LHCN-M2 (cell line): Measurements from ENCODE around the gene ASIC3. TPM values are rescaled to one million over a fixed set of nuclear protein-coding genes. Genes with fewer than 3 reads are reported as not detected.
"Not testable (repeated sequence)": the region's sequence is repeated elsewhere in the genome, so short reads cannot be mapped to it uniquely, and the experiment has no call there.

ENCODE experiments used
- DNase-seq: peaks from one replicate; pipeline ENCODE4 v3.0.0-alpha.2; 2012; ENCODE audit warnings: low read depth
- total RNA-seq: library from RNA; depleted of rRNA; stranded (reverse); fragments of >200 nt; gene quantifications from 2 replicates; pipeline ENCODE4 v1.2.3, GENCODE V29; 2014

ASIC3 gene
- total RNA-seq, 1 experiment from 2014 or later: 2.2 TPM

DNA sequence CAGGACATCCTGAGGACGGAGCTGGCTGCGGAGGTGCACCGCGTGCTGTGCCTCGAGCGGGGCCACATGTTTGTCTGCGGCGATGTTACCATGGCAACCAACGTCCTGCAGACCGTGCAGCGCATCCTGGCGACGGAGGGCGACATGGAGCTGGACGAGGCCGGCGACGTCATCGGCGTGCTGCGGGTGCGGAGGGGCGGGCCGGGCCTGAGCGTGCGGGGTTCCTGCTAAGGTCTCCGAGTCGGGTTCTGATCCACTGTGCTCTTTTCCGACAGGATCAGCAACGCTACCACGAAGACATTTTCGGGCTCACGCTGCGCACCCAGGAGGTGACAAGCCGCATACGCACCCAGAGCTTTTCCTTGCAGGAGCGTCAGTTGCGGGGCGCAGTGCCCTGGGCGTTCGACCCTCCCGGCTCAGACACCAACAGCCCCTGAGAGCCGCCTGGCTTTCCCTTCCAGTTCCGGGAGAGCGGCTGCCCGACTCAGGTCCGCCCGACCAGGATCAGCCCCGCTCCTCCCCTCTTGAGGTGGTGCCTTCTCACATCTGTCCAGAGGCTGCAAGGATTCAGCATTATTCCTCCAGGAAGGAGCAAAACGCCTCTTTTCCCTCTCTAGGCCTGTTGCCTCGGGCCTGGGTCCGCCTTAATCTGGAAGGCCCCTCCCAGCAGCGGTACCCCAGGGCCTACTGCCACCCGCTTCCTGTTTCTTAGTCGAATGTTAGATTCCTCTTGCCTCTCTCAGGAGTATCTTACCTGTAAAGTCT, 34.4 kb upstream of the ASIC3 start:
- DNase-seq: peak; percentile 40

DNA sequence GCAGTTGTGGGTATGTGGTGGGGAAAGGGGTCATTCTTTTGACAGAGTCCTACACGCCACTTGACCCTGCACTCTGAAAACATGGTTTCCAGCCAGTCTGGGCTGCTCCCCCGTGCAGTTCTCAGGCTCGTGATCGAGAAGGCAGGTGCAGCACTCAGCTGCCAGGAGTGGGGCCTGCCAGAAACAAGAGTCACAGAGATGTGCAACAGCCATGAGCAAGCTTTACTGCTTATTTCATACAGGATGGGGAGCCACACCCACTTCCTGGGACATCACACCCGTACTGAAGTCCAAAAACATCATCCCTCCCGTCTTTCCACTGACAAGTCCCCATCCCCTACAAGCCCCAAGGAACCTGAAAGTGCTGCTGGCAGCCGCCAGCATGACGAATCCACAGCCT, 33.4 kb upstream of the ASIC3 start:
- DNase-seq: peak; percentile 44

DNA sequence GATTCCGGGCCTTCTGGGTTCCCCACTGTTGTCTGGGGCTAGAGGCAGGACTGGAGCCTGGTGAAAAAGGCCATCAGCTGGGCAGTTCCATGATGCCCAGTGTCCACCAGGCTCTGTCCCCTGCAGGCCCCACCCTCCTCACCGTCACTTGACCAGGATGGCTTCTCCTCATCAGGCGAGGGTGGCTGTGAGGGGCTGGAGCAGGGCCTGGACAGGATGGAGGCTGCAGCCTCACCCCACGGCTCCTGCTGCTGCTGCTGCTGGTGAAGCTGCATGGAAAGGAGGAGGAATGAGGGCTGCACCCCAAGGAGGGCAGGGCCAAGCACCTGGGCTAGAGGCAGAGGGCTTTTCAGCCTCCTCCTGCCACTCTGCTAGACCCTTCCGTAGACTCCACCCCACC, 32.4 kb upstream of the ASIC3 start:
- no peak for DNase-seq

DNA sequence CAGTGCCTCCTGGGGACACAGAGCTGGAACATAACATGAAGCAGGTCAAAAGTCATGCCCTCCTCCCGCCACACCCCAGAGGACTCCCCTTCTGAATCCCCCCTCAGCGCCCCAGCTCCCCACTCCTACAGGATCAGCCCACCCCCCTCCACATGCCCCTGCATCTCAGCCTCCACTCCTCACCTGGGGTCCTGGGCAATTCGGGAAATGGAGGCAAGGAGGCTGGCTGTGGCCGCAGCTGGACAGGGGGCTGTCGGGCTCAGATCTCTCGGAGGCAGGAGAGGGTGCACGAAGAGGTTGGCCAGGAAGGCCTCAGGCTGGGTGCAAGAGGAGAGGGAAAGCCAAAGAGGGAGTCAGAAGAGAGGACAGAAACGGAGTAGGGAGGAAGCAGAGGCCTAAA, 31.8 kb upstream of the ASIC3 start:
- no peak for DNase-seq

DNA sequence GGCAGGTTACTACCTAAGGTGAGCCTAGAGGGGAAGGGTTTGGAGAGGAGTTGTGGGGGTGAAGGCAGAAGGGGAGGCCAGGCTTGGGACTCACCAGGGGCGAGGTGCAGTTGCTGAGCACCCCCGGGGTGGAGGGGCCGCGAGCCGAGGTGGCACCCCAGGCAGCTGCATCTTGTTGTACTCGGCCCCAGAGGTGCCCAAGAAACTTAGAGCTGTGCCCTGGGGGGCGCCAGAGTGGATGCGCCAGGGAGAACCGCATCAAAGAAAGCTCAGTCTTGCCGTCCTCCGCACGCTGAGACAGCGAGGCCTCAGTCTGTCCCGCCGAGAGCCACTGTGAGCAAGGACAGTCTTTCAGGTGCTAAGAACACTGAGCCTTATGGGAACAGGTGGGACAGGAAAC, 31.4 kb upstream of the ASIC3 start:
- DNase-seq: no peak

DNA sequence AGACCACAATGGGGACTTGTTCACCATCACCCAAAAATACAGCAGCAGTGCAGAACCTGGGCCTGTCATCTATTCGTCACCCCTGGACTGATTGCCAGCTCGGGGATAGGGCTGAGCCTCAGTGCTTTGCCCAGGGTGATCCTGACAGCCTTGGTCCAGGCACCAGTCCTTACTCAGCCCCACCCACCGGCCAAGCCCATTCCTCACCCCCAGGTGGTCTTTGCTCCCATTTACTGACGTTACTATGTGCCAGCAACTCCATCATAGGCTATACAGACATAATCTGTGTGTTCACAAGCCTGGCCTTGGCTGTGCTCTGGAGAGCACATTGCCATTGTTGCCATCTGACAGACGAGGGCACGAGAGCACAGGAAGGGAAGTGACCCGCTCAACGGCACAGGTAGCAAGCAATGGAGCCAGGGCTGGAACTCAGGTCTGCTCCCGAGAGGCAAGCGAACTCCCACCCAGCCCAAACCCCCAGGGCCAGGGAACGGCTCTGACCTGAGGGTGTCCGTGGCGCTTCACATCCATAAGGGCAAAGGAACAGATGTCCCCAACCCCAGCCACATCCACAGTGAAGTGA, 30.9 kb upstream of the ASIC3 start:
- DNase-seq: no peak

DNA sequence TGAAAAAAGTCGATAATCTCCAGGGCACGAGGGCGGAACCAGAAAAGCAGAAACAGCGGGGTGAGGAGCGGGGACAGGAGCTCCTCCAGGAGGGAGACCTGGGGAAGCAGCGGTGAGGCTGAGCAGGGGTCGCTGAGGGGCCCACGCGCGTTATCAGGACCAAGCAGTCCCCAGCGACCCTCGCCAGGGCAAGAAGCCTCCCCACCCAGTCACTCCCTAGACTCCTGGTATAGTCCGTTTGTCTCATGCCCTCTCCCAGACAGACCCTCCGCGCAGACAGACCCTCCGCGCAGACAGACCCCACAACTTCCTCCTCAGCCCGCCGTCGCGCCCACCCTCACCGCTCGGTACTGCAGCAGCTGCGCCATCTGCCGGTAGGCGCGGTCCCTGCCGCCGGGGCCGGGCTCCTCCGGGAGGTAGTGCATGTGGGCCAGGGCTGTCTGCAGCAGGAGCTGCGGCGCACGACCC, 30.3 kb upstream of the ASIC3 start:
- DNase-seq: no peak

DNA sequence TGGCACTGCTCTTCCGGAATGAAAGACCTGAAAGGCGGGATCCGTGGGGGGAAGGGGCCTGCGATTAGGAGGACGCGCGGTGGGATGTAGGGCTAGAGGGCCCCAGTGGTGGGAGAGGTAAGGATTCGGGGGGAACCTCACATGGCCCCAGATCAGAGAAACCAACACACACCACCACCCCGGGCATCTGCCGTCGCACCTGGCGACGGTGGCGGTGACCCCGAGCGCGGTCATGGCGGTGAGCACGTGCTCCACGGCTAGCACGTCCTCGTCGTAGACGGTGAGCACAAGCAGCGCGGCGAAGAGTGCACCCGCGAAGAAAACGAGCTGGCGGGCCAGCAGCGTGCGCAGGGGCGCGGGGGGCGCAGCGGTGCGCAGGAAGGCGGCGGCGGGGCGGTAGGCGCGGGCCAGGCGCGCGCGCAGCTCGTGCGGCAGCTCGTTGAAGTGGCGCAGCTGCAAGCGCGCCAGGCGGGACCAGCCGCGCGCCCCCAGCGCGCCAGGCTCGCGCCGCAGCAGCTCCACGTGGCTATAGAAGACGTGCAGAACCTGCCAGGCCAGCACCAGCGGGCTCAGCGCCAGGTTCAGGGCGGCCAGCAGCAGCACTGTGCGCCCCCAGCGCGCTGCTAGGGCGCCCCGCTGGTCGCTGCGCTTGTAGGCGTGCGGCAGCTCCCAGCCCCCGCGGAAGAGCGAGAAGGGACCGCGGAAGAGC, 29.8 kb upstream of the ASIC3 start:
- no peak for DNase-seq

DNA sequence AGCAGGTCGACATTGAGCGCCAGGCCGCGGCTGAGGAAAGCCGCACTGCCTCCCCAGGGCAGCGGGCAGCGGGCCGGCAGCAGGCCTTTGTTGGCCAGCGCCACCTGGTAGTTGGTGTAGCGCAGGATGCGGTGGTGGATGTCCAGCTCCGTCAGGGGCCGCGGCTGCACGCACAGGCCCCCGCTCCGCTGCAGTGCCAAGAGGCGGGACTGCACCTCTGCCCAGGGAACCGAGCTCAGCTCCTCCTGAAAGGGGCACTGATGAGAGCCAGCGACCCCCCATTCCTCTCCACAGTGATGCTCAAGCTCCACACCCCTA, 29.2 kb upstream of the ASIC3 start:
- no peak for DNase-seq

DNA sequence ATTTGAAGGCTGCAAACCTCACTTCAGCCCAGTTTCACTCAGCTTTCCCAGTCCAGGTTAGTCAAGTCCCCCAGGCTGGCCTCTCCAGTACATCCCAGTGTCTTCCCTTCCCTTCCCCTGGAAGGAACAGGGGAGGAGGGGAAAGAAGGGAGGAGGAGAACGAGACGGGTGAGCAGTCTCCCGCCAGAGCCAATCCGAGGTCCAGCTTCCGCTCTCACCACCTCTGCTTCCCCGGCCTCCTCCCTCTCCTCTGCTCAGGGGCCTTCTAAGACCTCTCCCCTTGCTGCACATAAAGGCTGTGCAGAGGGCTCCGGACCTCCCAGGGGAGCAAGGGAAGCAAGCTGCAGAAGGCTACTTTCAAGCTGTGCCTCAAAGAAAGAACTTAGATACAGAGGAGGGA, 28.1 kb upstream of the ASIC3 start:
- no peak for DNase-seq

DNA sequence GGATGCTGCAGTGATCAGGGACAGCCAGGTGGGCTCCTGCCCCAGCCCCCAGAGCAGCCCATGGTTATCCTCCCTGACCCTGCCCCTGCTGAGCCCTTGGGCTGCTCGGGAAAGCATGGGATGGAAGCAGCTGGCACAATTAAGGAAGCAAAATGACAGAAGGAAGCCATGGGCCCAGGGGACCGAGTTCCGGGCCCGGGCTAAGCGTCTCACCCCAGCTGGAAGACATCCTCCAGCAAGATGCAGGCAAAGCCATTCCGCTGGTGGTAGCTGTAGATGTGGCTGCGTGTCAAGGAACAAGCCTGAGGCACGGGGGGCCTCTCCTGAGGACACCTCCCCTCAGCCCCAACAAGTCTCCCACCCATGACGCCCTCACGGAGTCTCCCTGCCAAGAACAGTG, 25.1 kb upstream of the ASIC3 start:
- DNase-seq: no peak

DNA sequence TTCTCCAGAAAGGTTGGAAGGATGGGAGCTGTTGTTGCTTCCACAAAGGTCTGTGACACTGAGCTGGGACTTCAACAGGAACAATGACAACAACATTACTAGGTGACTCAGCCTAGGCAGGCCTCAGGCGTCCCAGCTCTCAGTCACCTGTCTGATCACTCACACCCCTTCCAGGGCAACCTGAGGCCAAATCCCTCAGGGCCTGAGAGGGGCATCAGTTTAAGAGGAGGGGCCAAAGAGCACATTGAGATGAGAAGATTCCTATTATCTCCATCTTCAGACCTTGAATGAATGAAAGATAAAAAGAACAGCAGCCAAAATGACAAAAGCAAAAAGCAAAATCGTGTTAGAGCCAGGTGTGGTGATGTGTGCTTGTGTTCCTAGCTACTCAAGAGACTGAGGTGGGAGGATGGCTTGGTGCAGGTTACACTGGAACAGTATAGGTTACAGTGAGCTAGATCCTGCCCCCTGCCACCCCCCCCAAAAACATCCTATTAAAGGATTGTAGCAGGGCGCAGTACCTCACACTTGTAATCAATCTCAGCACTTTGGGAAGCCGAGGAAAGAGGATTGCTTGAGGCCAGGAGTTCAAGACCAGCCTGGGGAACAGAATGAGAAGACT, 23.8 kb upstream of the ASIC3 start, which contains the start of gene ATG9B:
TSS of gene ATG9B (minus strand) at position 60 of the 622 bp plus-strand sequence. CDS start 71 bp downstream, outside the sequence.
- DNase-seq: no peak

DNA sequence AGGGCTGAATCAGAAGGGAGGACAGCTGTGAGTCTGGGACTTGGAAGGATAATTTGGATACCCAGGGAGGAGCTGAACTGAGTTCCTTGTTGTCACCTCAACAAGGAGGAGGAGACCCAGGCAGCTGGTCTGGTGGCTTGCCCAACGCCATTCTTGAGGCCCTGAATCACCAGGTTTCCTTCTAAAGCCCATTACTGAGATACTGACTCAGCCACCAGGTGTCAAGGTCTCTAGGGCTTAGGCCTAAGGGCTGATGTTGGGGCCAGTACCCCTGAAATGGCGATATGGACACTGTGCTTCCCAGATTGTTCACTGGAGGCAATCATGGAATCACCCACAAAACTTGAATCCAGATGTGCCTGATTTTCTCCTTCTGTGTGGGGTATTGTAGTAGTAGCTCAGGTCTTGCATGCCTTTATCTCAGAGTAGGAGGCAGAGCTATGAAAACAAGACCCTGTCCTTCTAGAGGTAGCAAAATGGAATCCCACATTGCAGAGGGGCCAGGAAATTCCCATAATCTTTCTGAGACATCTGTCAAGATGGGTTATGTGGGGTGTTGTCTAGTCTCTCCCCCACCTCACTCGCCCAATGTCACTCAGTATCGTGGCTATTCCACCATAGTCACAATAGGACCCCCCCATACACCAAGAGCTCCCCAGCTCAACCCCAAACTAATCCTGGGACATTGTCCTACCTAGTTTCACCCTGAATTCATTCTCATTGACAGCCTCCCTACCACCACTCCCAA, 22.2 kb upstream of the ASIC3 start:
- peak; percentile 76 for DNase-seq

DNA sequence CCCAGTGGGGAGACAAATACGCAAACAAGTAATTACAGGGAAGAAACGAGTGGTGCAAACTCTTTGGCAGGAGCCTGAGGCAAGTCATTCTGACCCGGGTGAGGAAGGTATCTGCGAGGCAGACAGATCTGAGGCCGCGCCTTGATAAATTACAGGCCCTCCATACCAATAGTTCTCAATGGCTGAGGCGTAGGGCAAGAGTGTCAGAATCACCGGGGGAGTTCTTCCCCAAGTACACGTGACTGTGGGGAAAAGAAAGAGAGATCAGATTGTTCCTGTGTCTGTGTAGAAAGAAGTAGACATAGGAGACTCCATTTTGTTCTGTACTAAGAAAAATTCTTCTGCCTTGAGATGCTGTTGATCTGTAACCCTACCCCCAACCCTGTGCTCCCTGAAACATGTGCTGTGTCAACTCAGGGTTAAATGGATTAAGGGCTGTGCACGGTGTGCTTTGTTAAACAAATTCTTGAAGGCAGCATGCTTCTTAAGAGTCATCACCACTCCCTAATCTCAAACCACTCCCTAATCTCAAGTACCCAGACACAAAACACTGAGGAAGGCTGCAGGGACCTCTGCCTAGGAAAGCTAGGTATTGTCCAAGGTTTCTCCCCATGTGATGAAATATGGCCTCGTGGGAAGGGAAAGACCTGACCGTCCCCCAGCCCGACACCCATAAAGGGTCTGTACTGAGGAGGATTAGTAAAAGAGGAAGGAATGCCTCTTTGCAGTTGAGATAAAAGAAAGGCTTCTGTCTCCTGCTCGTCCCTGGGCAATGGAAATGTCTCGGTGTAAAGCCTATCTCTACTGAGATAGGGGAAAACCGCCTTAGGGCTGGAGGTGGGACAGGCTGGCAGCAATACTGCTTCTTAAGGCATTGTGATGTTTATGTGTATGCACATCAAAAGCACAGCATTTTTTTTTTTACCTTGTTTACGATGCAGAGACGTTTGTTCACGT, 21.3 kb upstream of the ASIC3 start:
- not testable (repeated sequence) for DNase-seq

DNA sequence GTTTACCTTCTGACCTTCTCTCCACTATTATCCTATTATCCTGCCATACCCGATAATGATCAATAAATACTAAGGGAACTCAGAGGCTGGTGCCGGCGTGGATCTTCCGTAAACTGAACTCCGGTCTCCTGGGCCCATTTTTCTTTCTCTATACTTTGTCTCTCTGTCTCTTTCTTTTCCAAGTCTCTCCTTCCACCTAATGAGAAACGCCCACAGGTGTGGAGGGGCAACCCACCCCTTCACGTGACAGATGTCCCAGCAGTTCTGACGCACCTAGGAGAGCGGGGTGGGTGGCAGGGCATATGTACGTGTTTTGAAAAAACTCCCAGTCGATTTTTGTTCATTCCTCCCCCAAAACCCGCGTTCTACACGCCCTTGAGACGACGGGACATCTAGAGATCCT, 20.6 kb upstream of the ASIC3 start:
- not testable (repeated sequence) for DNase-seq

DNA sequence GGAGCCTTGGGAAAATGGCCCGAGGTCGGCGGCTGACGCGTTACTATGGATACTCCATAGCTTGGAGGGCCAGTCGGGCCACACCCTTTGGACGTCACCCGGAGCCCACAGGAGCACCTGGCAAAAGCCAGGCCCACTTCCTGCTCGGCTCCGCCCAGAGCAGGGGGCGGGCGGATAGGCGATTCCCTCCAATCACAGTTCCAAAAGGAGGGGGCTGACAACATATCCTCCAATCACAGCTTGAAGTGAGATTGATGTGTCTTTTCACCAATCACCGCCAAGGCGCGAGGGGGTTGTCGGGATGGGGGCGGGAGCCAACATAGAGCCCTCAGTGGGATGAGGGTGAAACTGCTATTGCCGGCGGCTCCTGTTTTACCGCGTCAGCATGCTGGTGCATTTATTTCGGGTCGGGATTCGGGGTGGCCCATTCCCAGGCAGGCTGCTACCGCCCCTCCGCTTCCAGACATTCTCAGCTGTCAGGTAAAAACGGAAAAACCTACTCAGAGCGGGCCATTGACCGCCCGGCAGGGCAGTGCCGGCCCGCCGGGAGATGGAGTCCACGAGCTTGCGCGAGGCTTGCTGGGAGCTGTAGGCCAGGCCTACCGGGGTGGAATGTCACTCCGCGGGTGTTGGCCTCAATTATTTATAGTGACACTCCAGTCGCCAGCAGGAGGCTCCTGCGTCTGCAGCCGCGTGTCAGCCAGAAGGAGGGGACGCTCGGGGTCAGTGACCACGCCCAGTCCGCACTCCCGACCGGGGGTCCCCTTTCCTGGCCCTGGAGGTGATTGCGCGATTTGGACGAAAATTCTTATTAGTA, 20.0 kb upstream of the ASIC3 start, which contains the start of gene ABCB8:
TSS of gene ABCB8 (plus strand) at position 320 of the 817 bp plus-strand sequence. CDS start at position 386, 66 bp downstream.
- DNase-seq: peak; percentile 100

DNA sequence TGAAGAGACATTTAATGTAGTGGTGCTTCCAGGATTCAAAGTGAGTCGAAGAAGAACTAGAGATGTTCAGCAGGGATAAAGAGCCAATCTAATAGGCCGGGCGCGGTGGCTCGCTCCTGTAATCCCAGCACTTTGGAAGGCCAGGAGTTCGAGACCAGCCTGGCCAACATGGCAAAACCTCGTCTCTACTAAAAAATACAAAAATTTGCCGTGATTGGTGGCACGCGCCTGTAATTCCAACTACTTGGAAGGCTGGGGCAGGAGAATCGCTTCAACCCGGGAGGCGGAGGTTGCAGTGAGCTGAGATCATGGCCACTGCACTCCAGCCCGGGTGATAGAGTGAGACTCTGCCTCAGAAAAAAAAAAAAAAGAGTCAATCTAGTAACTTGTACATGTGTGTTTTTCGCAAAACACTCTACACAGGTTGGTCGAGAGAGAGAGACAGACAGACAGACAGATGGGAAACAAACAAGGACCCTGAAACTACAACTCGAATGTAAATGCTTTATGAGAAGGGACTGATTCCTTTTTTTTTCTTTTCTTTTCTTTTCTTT, 19.3 kb upstream of the ASIC3 start:
- no peak for DNase-seq

DNA sequence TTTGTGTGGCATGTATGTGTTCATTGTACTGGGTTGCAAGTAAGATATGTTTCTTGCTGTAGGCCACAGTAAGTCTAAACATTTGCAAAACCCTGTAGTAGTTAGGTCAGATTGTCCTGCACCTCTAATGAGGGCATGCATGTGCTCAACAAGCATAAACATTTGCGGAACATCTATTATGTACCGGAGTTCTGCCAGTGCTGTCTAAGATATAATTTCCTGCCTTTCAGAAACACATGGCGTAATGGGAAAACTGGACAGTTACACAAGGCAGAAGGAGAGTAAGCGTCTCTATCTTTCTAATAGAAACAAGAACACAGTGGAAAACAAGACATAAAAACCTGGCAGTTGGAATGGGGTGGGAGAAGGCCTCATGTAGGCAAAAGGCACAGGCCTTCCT, 17.3 kb upstream of the ASIC3 start:
- no peak for DNase-seq
